Skeletal muscle cell (primary cell): ENCODE measurements around the gene RXRB.
A peak's percentile ranks its signal among the peaks of the same experiment; 100 is the strongest.

Experiments
- DNase-seq: peaks from one replicate; pipeline ENCODE4 v3.0.0-alpha.2; 2010; ENCODE audit warnings: low read depth
- H3K4me3 ChIP-seq: 2 replicates; pipeline ENCODE4 v1.5.1; 2011; ENCODE audit warnings: low read depth, mild to moderate bottlenecking, control low read depth, low read length, moderate library complexity

RXRB gene

DNA sequence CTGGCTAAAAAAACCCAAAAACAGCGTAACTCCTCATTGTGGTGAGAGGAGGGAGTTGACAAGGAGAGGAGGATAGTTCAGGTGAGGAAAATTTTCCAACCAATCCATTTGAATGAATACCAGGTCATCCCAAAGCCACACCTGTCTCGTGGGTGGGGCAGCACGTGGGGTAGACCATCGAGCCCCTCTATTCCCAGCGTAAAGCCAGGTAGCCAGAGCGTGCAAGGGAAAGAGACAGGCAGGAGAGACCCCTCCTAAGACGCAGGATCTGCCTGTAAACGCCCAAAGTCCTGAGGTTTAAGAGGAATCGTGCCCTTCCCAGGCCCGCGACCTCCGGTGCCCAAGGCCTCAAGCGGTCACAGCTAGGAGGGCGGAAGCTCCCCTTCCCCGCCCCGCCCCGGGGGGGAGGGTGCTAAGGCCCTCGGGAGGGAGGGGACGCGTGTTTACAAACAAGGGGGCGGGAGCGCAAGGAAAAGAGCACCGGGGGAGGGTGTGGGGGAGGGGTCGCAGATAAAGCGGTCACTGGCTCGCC lies 712 bp downstream of the RXRB start:
- DNase-seq = no peak
- peak overlapping the region; percentile 95 for H3K4me3 ChIP-seq

DNA sequence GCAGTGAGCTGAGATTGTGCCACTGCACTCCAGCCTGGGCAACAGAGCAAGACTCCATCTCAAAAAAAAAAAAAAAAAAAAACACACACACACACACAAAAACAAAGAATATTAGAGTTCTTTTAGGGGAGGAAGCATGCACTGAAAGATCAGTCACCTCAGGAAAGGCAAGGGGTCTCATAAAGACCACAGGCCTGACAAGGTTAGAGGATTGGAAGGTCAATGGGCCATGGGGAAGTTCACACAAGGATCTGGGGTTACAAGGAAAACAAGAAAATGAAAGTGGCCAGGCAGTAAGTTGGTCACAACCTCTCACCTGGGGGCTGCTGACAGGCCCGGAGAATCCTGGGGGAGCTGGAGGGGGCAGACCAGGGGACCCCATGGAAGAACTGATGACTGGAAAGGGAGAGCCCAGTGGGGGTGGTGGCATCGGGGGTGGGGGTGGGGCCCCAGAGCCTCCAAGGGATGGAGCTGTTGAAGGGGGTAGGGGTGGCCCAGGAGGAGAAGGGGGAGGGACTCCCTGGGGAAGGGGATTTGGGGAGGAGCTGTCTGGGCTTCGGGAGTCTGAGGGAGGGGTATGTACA lies 1.5 kb downstream of the RXRB start:
- peak overlapping the region; percentile 95 for H3K4me3 ChIP-seq
- no peak for DNase-seq

GRCh38 chr6:33198159-33198852 lies 2.2 kb downstream of the RXRB start:
- no peak for DNase-seq
- H3K4me3 ChIP-seq = no peak overlapping the region

- no peak overlapping the region for H3K4me3 ChIP-seq
- DNase-seq = no peak
These were observed 2.9 kb downstream of the RXRB start for GRCh38 chr6:33197431-33198048.

DNA sequence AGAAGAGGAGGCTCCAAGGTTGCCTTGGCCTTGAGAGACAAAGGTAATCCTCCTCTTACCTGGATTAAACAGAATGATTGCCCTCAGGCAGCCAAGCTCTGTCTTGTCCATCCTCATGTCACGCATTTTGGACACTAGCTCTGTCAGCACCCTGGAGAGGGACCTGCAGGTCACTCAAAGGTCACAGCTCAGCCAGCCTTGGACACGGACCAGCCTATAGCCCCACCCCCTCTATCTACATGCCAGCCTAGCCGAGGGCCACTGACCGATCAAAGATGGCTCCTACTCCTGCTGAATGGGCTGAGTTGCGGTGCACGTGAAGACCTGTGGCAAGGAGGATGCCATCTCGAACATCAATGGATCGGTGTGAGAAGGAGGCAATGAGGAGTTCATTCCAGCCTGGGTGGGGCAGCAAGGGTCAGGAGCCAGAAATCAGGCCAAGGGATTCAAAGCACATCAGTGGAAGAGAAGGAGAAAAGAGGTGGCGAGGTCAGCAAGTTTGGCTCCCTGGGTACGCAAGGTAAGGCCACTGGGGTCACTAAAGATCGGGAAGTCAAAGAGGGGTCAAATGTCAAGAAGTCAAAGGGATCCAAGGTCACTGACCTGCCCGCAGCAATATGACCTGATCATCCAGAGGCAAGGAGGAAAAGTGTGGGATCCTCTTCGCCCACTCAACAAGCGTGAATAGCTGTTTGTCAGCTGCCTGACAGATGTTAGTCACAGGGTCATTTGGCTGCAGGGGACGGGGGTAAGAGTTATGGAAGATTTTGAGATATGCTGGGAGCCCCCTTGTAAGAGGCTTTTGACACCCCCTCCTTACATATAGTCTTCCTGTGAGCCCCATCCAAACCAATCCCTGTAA lies 4.9 kb downstream of the RXRB start:
- DNase-seq = no peak
- no peak overlapping the region for H3K4me3 ChIP-seq

DNA sequence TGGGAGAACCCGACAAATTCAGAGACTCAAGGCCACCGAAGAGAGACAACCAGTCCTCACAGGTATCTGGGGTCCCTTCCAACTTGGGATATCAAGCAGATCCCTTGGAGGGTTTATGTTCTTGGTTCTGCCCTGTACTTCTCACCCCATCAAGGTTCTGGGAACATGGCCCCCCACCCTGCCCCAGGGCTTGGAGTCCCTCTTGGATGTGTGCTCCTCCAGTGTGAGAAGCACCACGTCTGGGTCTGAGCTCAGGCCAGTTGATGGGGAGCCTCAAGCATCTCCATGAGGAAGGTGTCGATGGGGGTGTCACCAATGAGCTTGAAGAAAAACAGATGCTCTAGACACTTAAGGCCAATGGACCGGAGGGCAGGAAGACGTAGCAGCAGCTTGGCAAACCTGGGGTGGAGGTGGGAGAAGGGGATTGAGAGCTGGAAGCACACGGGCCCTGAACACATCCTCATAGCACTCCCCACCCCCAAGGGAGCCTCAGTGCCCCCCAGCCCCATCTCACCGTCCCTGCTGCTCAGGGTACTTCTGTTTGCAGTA lies 6.0 kb downstream of the RXRB start:
- no peak for DNase-seq

GRCh38 chr6:33193619-33194018 lies 6.8 kb downstream of the RXRB start:
- no peak overlapping the region for H3K4me3 ChIP-seq
- DNase-seq = no peak

More for the DNA sequence above, 6.0 kb downstream of the RXRB start:
- H3K4me3 ChIP-seq = no peak overlapping the region

- H3K4me3 ChIP-seq = peak overlapping the region; percentile 42
- no peak for DNase-seq
These were observed 7.5 kb downstream of the RXRB start for GRCh38 chr6:33192671-33193602.

GRCh38 chr6:33192105-33192646 lies 8.3 kb downstream of the RXRB start, which contains the start of gene COL11A2:
Gene COL11A2, minus strand, starts transcription at chr6:33192467. Its CDS starts 227 bp downstream, at chr6:33192240.
- no peak for DNase-seq
- H3K4me3 ChIP-seq = peak within 1 kb of the TSS; percentile 42

GRCh38 chr6:33191383-33192104 lies 8.9 kb downstream of the RXRB start:
- DNase-seq = no peak
- no peak overlapping the region for H3K4me3 ChIP-seq

GRCh38 chr6:33190504-33191107 lies 9.9 kb downstream of the RXRB start:
- no peak overlapping the region for H3K4me3 ChIP-seq
- no peak for DNase-seq

GRCh38 chr6:33189625-33190448 lies 10.6 kb downstream of the RXRB start:
- no peak overlapping the region for H3K4me3 ChIP-seq
- no peak for DNase-seq

- H3K4me3 ChIP-seq = no peak overlapping the region
- DNase-seq = no peak
These were observed 11.3 kb downstream of the RXRB start for GRCh38 chr6:33189164-33189563.

DNA sequence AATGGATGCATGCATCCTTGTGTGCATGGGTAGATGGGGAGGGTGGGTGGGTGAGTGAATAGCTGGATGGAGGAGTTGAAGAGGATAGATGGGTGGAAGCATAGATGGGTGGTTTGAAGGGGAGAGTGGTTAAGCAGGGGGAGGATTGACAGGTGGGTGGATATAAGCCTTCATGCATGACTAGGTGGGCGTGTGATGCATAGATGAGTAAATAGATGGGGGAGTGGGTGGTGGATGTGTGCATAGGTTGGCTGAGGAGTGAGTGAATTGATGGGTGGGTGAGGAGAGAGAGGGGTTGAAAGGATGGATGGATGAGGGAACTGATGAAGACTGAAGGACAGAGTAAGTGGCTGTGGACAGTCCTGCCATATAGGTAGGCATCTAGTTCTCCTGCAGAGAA lies 12.7 kb downstream of the RXRB start:
- DNase-seq = no peak
- no peak overlapping the region for H3K4me3 ChIP-seq

DNA sequence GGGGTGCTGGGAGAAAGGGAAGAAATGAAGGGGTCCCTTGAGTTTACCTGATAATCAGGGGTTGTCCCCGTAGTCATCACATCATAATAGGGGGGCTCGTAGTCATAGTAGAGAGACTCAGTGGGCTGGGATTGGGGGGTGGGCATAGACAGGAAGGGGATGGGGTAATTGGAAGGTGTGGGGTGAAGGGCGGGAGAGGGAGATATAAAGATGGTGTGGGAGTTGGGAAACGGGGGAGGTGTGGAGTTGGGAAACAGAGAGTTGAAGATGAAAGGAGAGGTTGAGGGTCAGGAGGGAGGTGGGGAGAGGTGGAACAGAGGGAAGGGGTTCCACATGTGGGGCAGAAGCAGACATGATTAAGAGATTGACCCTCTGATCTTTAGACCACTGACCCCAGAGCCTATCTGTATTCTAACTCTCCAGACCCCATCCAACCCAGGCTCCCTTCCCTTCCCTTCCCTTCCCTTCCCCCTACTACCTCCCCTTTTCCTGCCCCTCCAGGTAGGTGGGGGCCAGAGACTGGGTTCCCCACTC lies 14.7 kb downstream of the RXRB start:
- H3K4me3 ChIP-seq = no peak overlapping the region

DNA sequence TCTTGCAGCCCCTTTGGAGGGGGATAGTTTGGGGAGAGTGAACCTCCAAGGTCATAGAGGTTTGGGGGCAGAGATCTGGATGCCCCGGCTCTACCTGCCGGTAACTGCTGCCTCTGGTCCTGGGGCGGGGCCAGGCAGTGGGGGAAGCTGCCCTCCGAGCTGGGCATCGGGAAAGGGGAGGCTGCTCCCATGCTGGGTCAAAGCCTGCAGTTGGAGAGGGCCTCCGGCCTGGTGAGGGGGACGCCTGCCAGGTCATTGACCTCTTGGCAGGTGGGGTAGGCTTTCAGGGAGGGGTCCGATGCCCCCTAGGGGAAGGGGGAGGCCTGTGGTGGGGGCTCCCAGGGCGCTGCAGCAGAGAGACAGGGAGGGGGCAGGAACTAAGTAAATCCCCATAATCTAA lies 15.3 kb downstream of the RXRB start:
- no peak overlapping the region for H3K4me3 ChIP-seq
- DNase-seq = no peak

More for the DNA sequence above, 14.7 kb downstream of the RXRB start:
- DNase-seq = no peak
